Psoas muscle (tissue), 8 donors: Measurements from ENCODE around the gene GAS6. TPM values are rescaled to one million over a fixed set of nuclear protein-coding genes. Genes with fewer than 3 reads are reported as not detected.

Experiments used
- ATAC-seq, 4 donors: fragments of 200-7000 bp; cut with Tn5 transposase; one replicate each; pipeline ENCODE4 v1.9.1; 2020; ENCODE audit warnings: moderate library complexity in 3 of 4, mild to moderate bottlenecking in 2 of 4
- DNase-seq, 2 donors: peaks; one replicate each; pipeline ENCODE4 v3.0.0-alpha.2; 2020
- H3K27ac ChIP-seq: fragments of 200-600 bp; one replicate; pipeline ENCODE4 v1.8.0; 2022
- H3K27me3 ChIP-seq, 3 donors: fragments of 200-600 bp in 1 of 3; one replicate each; pipeline versions ENCODE4 v1.6.1 to v1.8.0; 2013 to 2022; ENCODE audit warnings: low read length in 2 of 3, mild to moderate bottlenecking in 2 of 3, moderate library complexity in 1 of 3; ENCODE audit not compliant: insufficient read depth in 3 of 3
- H3K36me3 ChIP-seq, 2 donors: fragments of 200-600 bp in 1 of 2; one replicate each; pipeline versions ENCODE4 v1.6.1 to v1.8.0; 2013 to 2022; ENCODE audit warnings: low read depth in 1 of 2, mild to moderate bottlenecking in 1 of 2, moderate library complexity in 1 of 2; ENCODE audit not compliant: insufficient read depth in 1 of 2
- H3K4me1 ChIP-seq: fragments of 200-600 bp; one replicate; pipeline ENCODE4 v1.8.0; 2022
- H3K4me3 ChIP-seq: fragments of 200-600 bp; one replicate; pipeline ENCODE4 v1.8.0; 2022; ENCODE audit warnings: mild to moderate bottlenecking
- H3K9me3 ChIP-seq: fragments of 200-600 bp; one replicate; pipeline ENCODE4 v1.8.0; 2022
- WGBS, 3 donors: extraction: QIAGEN DNeasy Blood & Tissue Kit; methylation state at CpG; one replicate each; pipeline versions ENCODE4 v1.1.6 to v1.1.7; 2013; 5-methylcytosine and 5-hydroxymethylcytosine counted together
- intact Hi-C, 2 donors: fragments of 100-400 bp; cut with DNase I; formaldehyde crosslinking; loops; one replicate each; pipeline versions ENCODE4 v1.11.0 to v1.14.2; 2022
- polyA plus RNA-seq, 3 donors: library from polyadenylated mRNA; stranded (reverse); fragments of 200-250 nt; gene quantifications; one replicate each; pipeline ENCODE4 v1.2.3, GENCODE V29; 2013
- total RNA-seq, 4 donors: library from RNA; stranded (reverse); fragmentation: NEBNext Ultra II Directional in 2 of 4; extraction: Animal tissue kit (Norgen Biotek cat#: 25700) in 2 of 4; gene quantifications; one replicate each; pipeline versions ENCODE4 v1.2.1 to v1.2.4, GENCODE V29; 2021 to 2023
- TF ChIP-seq, protein P1 (sequence below): fragments of 200-600 bp; IDR thresholded peaks from one replicate; pipeline ENCODE4 v1.8.0; 2022; ENCODE audit warnings: antibody characterized with exemption
- donor health status: healthy with polysubstance abuse.
- donor health status: DM: no; HTN: no; CAD: no; lungs with moderate emphysema.
- donor health status: Bipolar disorder and iron deficiency.
- donor health status: healthy.
- donor health status: DM: yes; HTN: yes; CAD: no.
- donor health status: DM: no; HTN: no; CAD: no.
- donor health status: DM: no; HTN: no; CAD: no.
- donor health status: DM: yes; HTN: yes; CAD: no.

The GAS6 gene
- total and polyA plus RNA-seq, 7 donors: 51.6 to 103 (median 65.8) TPM

DNA sequence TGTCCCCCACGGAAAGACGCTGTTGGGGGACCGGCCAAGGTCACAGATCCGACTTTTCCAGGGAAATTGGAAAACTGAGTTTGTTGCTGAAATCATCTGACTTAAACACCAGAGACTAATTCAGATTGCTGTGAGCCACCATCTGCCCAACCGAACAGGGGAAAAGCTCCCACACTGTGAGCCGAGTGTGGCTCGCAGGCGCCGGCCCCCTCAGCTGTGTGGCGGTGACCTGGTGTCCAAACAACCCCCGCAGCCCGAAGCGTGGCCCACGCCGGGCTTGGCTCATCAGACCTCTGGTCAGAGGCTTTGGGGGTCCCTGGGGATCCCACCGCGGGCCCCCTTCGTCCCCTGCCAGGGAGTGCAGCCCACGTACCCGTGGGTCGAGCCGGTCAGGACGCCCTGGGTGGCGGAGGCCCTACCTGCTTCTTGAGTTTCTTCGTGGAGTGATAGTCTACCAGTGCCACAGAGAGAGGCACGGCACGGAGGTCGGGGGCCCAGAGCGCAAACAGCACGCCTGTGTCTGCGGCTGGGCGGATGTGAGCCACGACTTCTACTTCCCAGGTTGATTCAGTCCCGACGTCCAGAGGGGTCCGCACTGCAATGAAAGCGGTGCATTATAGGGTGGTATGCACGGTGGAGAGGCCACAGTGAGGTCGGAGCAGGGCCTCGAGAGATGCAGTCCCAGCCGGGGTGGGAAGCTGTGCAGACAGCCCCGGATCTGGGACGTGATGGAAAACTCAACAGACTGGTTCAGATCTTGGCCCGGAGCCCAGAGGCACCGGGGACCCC, 40.7 kb downstream of the GAS6 start:
- Histone ChIP-seq H3K36me3 (peaks cover 0 to 55% of the 10 kb centered on the region in 2 donors), H3K27me3 (no peaks in the 10 kb centered on the region), H3K9me3 (no peaks in the 10 kb centered on the region), H3K4me3 (no peak overlapping the region), H3K4me1 (peaks cover 31% of the 10 kb centered on the region), H3K27ac (peak overlapping the region; percentile 90)
- no peak for ATAC-seq
- DNase-seq: no peak
- intact Hi-C loops: loop anchor here in 1 of 2 donors (5.0 kb wide), 1 partner anchor 39 kb away; the partner anchor contains the start of gene GAS6
- TF ChIP-seq, protein P1, sequence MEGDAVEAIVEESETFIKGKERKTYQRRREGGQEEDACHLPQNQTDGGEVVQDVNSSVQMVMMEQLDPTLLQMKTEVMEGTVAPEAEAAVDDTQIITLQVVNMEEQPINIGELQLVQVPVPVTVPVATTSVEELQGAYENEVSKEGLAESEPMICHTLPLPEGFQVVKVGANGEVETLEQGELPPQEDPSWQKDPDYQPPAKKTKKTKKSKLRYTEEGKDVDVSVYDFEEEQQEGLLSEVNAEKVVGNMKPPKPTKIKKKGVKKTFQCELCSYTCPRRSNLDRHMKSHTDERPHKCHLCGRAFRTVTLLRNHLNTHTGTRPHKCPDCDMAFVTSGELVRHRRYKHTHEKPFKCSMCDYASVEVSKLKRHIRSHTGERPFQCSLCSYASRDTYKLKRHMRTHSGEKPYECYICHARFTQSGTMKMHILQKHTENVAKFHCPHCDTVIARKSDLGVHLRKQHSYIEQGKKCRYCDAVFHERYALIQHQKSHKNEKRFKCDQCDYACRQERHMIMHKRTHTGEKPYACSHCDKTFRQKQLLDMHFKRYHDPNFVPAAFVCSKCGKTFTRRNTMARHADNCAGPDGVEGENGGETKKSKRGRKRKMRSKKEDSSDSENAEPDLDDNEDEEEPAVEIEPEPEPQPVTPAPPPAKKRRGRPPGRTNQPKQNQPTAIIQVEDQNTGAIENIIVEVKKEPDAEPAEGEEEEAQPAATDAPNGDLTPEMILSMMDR: no peak
- 90 to 93% (median 90%) methylated on average over 45 of the region's 45 CpGs for WGBS, 3 donors

DNA sequence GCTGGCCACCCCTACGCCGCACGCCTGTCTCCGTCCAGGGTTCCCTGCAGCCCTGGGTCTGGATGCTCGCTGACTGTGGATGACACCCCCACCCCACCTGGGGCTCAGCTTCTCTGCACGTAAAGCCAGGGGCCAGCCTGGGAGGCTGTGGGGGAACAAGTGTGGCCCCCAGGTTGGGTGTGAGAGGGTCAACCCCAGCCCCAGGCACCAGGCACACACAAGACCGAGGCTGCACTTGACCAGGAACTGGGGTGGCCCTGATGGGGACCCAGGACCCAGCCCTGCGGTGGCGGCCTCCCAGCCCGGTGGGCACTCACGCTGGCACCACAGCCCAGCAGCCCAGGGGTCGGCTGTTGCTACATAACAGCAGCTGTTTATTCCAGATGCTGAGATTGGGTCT, 41.6 kb downstream of the GAS6 start:
- H3K36me3 ChIP-seq: peaks cover 0 to 46% of the 10 kb centered on the region in 2 donors
- no peak for DNase-seq
- WGBS, 3 donors: 91 to 97% (median 95%) methylated on average over 12 of the region's 12 CpGs
- H3K4me3 ChIP-seq: no peak overlapping the region
- intact Hi-C loops: loop anchor here in 1 of 2 donors (5.0 kb wide), 1 partner anchor 40 kb away; the partner anchor contains the start of gene GAS6
- no peaks in the 10 kb centered on the region for H3K27me3 ChIP-seq
- no peaks in the 10 kb centered on the region for H3K9me3 ChIP-seq
- peaks cover 39% of the 10 kb centered on the region for H3K4me1 ChIP-seq
- peak overlapping the region; percentile 90 for H3K27ac ChIP-seq
- no peak for ATAC-seq
- TF ChIP-seq, protein P1: no peak

DNA sequence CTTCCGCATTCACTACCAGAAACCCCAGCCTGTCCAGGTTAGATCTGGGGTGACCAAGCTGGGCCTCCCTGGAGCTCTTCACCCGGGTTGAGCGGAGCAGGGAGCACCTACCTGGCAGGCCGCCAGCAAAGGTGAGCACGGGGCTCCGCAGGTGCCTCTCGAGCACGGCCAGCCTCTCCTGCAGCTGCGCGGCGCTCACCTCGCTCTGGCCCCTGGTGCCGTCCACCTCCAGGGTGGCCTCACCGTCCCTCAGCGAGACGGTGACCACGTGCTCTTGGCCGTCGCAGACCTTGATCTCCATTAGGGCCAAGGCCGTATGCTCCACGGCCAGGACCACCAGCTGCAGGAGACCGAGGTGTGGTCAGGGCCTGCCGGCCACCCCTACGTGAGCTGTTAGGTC, 42.0 kb downstream of the GAS6 start:
- Histone ChIP-seq H3K9me3 (no peaks in the 10 kb centered on the region), H3K4me1 (peaks cover 40% of the 10 kb centered on the region), H3K4me3 (peak overlapping the region; percentile 45), H3K27me3 (no peaks in the 10 kb centered on the region), H3K27ac (peak overlapping the region; percentile 90), H3K36me3 (peaks cover 0 to 42% of the 10 kb centered on the region in 2 donors)
- intact Hi-C loops: loop anchor here (2.0 to 5.0 kb wide), 2 partner anchors 40 to 41 kb away; partner anchors contain the start of gene GAS6 (in 1 of the 2)
- ATAC-seq (no peak), DNase-seq (no peak)
- TF ChIP-seq, protein P1: no peak
- WGBS, 3 donors: 79 to 85% (median 84%) methylated on average over 23 to 24 of the region's 24 CpGs

DNA sequence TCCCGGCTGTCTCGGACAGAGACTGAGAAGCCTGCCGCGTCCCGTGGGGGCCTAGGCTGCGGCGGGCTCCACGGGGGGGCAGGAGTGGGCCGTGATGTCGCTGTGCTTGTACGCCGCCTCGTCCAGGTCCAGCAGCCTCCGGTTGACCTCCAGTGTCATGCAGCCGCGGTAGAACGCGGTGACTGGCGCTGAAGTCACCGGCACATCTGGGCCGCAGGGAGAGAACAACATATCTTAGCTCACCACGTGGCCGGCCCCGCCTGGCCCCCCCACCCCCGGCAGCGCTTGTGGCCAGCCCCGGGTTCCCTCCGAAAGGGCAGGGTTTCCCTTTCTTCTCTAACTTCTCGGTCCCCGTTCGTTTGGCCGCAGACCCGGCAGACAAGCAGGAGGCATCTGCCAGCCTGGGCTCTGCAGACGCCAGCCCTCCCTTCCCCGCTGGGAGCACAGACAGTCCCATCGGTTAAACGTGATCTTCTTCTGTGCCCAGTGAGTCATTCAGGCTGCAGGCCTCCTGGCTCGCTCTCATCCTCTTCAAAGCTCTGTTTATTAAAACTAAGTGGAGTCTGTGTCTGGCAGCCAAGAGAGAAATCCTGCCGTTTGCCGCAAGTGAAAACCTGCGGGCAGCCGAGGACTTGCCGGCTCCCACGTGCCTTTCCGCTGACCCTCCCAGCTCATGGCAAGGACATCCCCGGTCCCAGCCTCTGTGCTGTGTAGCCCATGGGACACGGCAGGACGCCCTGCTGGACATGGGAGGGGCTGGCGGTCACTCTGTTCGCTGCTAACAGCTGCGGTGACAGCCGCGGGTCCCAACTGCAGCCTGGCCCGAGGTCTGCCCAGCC, 42.8 kb downstream of the GAS6 start:
- DNase-seq (peak; percentile 88 to 95), ATAC-seq (peak; percentile 86 to 89 (median 87))
- peak overlapping the region; percentile 90 for H3K27ac ChIP-seq
- no peaks in the 10 kb centered on the region for H3K27me3 ChIP-seq
- TF ChIP-seq, protein P1: peak; percentile 14
- peaks cover 0 to 36% of the 10 kb centered on the region in 2 donors for H3K36me3 ChIP-seq
- H3K9me3 ChIP-seq: no peaks in the 10 kb centered on the region
- 8 to 15% (median 8%) methylated on average over 50 to 54 of the region's 54 CpGs for WGBS, 3 donors
- H3K4me1 ChIP-seq: peaks cover 45% of the 10 kb centered on the region
- intact Hi-C loops: loop anchor here (2.0 to 5.0 kb wide), 2 partner anchors 41 to 42 kb away; partner anchors contain the start of gene GAS6 (in 1 of the 2)
- H3K4me3 ChIP-seq: peak overlapping the region; percentile 45
